ENCODE results near the gene SMC6.

- TF ChIP-seq CTCF (IDR thresholded peaks at IDR 0.05) = no peak
- no peak for TF ChIP-seq POLR2A (IDR thresholded peaks at IDR 0.05)
Measured at GRCh38 chr2:17672583-17673317, 80.9 kb downstream of the SMC6 start.
